A549 (cell line): ENCODE measurements around the gene TMEM255B. TPM values are rescaled to one million over a fixed set of nuclear protein-coding genes. Genes with fewer than 3 reads are reported as not detected.

Experiments
- ATAC-seq, 2 experiments: fragments of 200-7000 bp in 1 of 2; fragments of >200 bp in 1 of 2; cut with Nextera tagmentation in 1 of 2; cut with Tn5 transposase in 1 of 2; 3 replicates each; pipeline versions ENCODE4 v1.8.0 to v1.9.1; 2018 to 2020; ENCODE audit warnings: mild to moderate bottlenecking in 1 of 2, moderate library complexity in 1 of 2
- CTCF ChIA-PET: fragments of 300-600 bp; sonication (Branson Sonifier 250); formaldehyde crosslinking; extraction: SDS; loops from one replicate; lab custom pipeline; 2021; ENCODE audit warnings: antibody characterized with exemption, inconsistent platforms; lab: Yijun Ruan, JAX
- POLR2A ChIA-PET: fragments of 350-600 bp; formaldehyde crosslinking; extraction: SDS; loops from one replicate; lab custom pipeline; 2021; ENCODE audit warnings: antibody characterized with exemption, inconsistent platforms; lab: Yijun Ruan, JAX
- DNase-seq, 2 experiments: peaks; one replicate each; pipeline versions ENCODE4 v3.0.0 to v3.0.0-alpha.2; 2011 to 2016; ENCODE audit warnings: low read depth in 1 of 2, low spot score in 1 of 2
- FAIRE-seq: peaks from 2 replicates; lab custom pipeline; 2011; peaks lifted over from hg19 to GRCh38; lab: Jason Lieb, UNC
- H3K27ac ChIP-seq, 2 experiments: fragments of >200 bp; sonication (Bioruptor Twin); formaldehyde crosslinking; 3 replicates each; pipeline ENCODE4 v1.5.1; 2016 to 2017
- H3K4me1 ChIP-seq: fragments of >200 bp; sonication (Bioruptor Twin); formaldehyde crosslinking; 3 replicates; pipeline ENCODE4 v1.6.1; 2016
- H3K4me2 ChIP-seq: fragments of >200 bp; sonication (Bioruptor Twin); formaldehyde crosslinking; 3 replicates; pipeline ENCODE4 v1.6.1; 2016
- H3K4me3 ChIP-seq: fragments of >200 bp; sonication (Bioruptor Twin); formaldehyde crosslinking; 3 replicates; pipeline ENCODE4 v1.5.1; 2016
- H3K9me3 ChIP-seq: fragments of >200 bp; sonication (Bioruptor Twin); formaldehyde crosslinking; 3 replicates; pipeline ENCODE4 v1.6.1; 2016
- CBX2 ChIP-seq: fragments of 200-600 bp; sonication (generic); IDR thresholded peaks from 2 replicates; pipeline ENCODE4 v1.6.1; 2016; ENCODE audit warnings: low read depth, mild to moderate bottlenecking, borderline replicate concordance
- CBX8 ChIP-seq: fragments of 200-600 bp; sonication (generic); IDR thresholded peaks from 2 replicates; pipeline ENCODE4 v1.6.1; 2016
- CHD2 ChIP-seq: fragments of 150-350 bp; IDR thresholded peaks from 2 replicates; pipeline ENCODE4 v1.6.1; 2014; ENCODE audit warnings: low read length; ENCODE audit not compliant: partially characterized antibody
- CHD4 ChIP-seq: fragments of 200-600 bp; sonication (generic); IDR thresholded peaks from 2 replicates; pipeline ENCODE4 v1.6.1; 2016; ENCODE audit warnings: antibody characterized with exemption, mild to moderate bottlenecking, borderline replicate concordance
- FOSL2 ChIP-seq, 2 experiments: fragments of 450-650 bp in 1 of 2; fragments of >200 bp in 1 of 2; sonication (Bioruptor Twin) in 1 of 2; formaldehyde crosslinking; IDR thresholded peaks; 2 replicates each; pipeline versions ENCODE4 v1.5.0 to v1.6.1; 2016 to 2020; ENCODE audit warnings: mild to moderate bottlenecking in 1 of 2, moderate library complexity in 1 of 2
- FOXS1 ChIP-seq: fragments of 250-450 bp; sonication (Bioruptor Pico); IDR thresholded peaks from 2 replicates; pipeline ENCODE4 v1.5.0; 2020; ENCODE audit warnings: mild to moderate bottlenecking, moderate library complexity
- GATA3 ChIP-seq: IDR thresholded peaks from 2 replicates; pipeline ENCODE4 v1.6.1; 2012; ENCODE audit warnings: borderline replicate concordance
- JUN ChIP-seq, 2 experiments: fragments of >200 bp; sonication (Bioruptor Twin); formaldehyde crosslinking; IDR thresholded peaks; 2 replicates in 1 of 2; 3 replicates in 1 of 2; pipeline ENCODE4 v1.6.1; 2016 to 2017
- JUNB ChIP-seq: fragments of >200 bp; sonication (Bioruptor Twin); formaldehyde crosslinking; IDR thresholded peaks from 2 replicates; pipeline ENCODE4 v1.6.1; 2016
- KDM1A ChIP-seq: fragments of 200-600 bp; sonication (generic); IDR thresholded peaks from 2 replicates; pipeline ENCODE4 v1.6.1; 2016; ENCODE audit warnings: low read depth, mild to moderate bottlenecking
- MAX ChIP-seq: IDR thresholded peaks from 2 replicates; pipeline ENCODE4 v1.6.1; 2012
- NR3C1 ChIP-seq: fragments of >200 bp; sonication (Bioruptor Twin); formaldehyde crosslinking; IDR thresholded peaks from 3 replicates; pipeline ENCODE4 v1.6.1; 2017
- PHF8 ChIP-seq: fragments of 200-600 bp; sonication (generic); IDR thresholded peaks from 2 replicates; pipeline ENCODE4 v1.6.1; 2016; ENCODE audit warnings: low read depth, mild to moderate bottlenecking, antibody characterized with exemption, moderate library complexity, borderline replicate concordance
- POLR2AphosphoS2 ChIP-seq: conservative IDR thresholded peaks from 2 replicates; pipeline ENCODE4 v1.6.1; 2012; ENCODE audit warnings: low read length, improper control_type of control experiment, inconsistent platforms
- RAD21 ChIP-seq, 2 experiments: fragments of >200 bp in 1 of 2; sonication (Bioruptor Twin) in 1 of 2; formaldehyde crosslinking in 1 of 2; IDR thresholded peaks in 1 of 2; conservative IDR thresholded peaks in 1 of 2; 2 replicates in 1 of 2; 3 replicates in 1 of 2; pipeline ENCODE4 v1.6.1; 2012 to 2018; ENCODE audit warnings: inconsistent platforms in 1 of 2
- RFX5 ChIP-seq: fragments of 450-650 bp; IDR thresholded peaks from 2 replicates; pipeline ENCODE4 v1.7.1; 2014; ENCODE audit warnings: antibody characterized with exemption, mild to moderate bottlenecking, moderate library complexity
- RNF2 ChIP-seq: fragments of 200-600 bp; sonication (generic); IDR thresholded peaks from 2 replicates; pipeline ENCODE4 v1.6.1; 2016; ENCODE audit warnings: low read depth, mild to moderate bottlenecking, antibody characterized with exemption, moderate library complexity, borderline replicate concordance
- SMC3 ChIP-seq: fragments of >200 bp; sonication (Bioruptor Twin); formaldehyde crosslinking; IDR thresholded peaks from 3 replicates; pipeline ENCODE4 v1.6.1; 2018; ENCODE audit warnings: inconsistent platforms
- SREBF2 ChIP-seq: fragments of 450-650 bp; IDR thresholded peaks from 2 replicates; pipeline ENCODE4 v1.6.1; 2014; ENCODE audit warnings: mild to moderate bottlenecking, moderate library complexity
- ZFP36 ChIP-seq: fragments of 450-650 bp; IDR thresholded peaks from 2 replicates; pipeline ENCODE4 v1.6.1; 2014; ENCODE audit warnings: borderline replicate concordance; ENCODE audit not compliant: partially characterized antibody
- ZSCAN20 ChIP-seq: fragments of 250-450 bp; sonication (Bioruptor Pico); IDR thresholded peaks from 2 replicates; pipeline ENCODE4 v1.8.0; 2022; ENCODE audit warnings: mild to moderate bottlenecking, moderate library complexity
- WGBS: methylation state at CpG from one replicate; pipeline ENCODE4 v1.1.6; 2017; ENCODE audit errors: missing lambda C conversion rate; 5-methylcytosine and 5-hydroxymethylcytosine counted together
- polyA plus RNA-seq, 4 experiments: library from polyadenylated mRNA; depleted of rRNA in 3 of 4; stranded (reverse); fragments of >200 nt; fragmentation: RNase III in 1 of 4; extraction: RNeasy Plus Mini Kit Qiagen cat#74134 plus additional on column Dnase treatment in 1 of 4; gene quantifications; 2 replicates in 3 of 4; 3 replicates in 1 of 4; pipeline ENCODE4 v1.2.3, GENCODE V29; 2011 to 2017
- TF ChIP-seq, protein P1 (sequence below): IDR thresholded peaks from 2 replicates; pipeline ENCODE4 v1.6.1; 2012; ENCODE audit warnings: low read depth, borderline replicate concordance
- TF ChIP-seq, protein P2 (sequence below): fragments of 450-650 bp; IDR thresholded peaks from 2 replicates; pipeline ENCODE4 v1.6.1; 2014; ENCODE audit warnings: antibody characterized with exemption

Gene TMEM255B
- polyA plus RNA-seq, 2 of the 4 experiments (the other 2 are of a cell fraction) = 0.54 to 1.1 TPM

GRCh38 chr13:113820813-113821651 lies 62.0 kb downstream of the TMEM255B start:
- H3K9me3 ChIP-seq = no peaks in the 10 kb centered on the region
- H3K4me2 ChIP-seq = peak overlapping the region; percentile 63
- peak; percentile 71 to 85 for ATAC-seq
- 12% methylated on average over 16 of the region's 54 CpGs for WGBS
- DNase-seq = peak; percentile 40 to 69
- peaks cover 30% of the 10 kb centered on the region for H3K4me1 ChIP-seq
- CTCF ChIA-PET = interaction anchor here (0.6 to 1.3 kb wide), 2 partner anchors 33 to 405 kb away, joined by 3 read pairs; no protein-coding TSS in a partner anchor
- no peak overlapping the region for H3K4me3 ChIP-seq
- POLR2A ChIA-PET = interaction anchor here (2.8 kb wide), 1 partner anchor 16 kb away, joined by 10 read pairs; no protein-coding TSS in a partner anchor
- peak; percentile 15; the same call in 1 of the 2 replicates for TF ChIP-seq JUNB
- no peak for TF ChIP-seq CBX8
- TF ChIP-seq RAD21 (conservative IDR thresholded peaks at IDR 0.05 in 1 of 2, IDR thresholded peaks at IDR 0.05 in 1 of 2) = peak; percentile 24 to 40; a peak in 3 of 5 replicates
- TF ChIP-seq CBX2 = no peak
- TF ChIP-seq JUN (IDR thresholded peaks at IDR 0.05) = peak in 1 of 2 experiments; percentile 54; a peak in 2 of 5 replicates
- TF ChIP-seq MAX = peak; percentile 83
- TF ChIP-seq SMC3 = peak; percentile 36; the same call in 2 of the 3 replicates
- TF ChIP-seq, protein P1, sequence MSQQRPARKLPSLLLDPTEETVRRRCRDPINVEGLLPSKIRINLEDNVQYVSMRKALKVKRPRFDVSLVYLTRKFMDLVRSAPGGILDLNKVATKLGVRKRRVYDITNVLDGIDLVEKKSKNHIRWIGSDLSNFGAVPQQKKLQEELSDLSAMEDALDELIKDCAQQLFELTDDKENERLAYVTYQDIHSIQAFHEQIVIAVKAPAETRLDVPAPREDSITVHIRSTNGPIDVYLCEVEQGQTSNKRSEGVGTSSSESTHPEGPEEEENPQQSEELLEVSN = peak; percentile 47; the same call in 1 of the 2 replicates
- no peak for TF ChIP-seq RFX5
- TF ChIP-seq FOSL2 (IDR thresholded peaks at IDR 0.05) = no peak
- TF ChIP-seq FOSL2 (CRISPR knock-in tag; IDR thresholded peaks at IDR 0.05) = peak; percentile 58
- no peak for FAIRE-seq
- peak overlapping the region; percentile 76 to 92 for H3K27ac ChIP-seq

GRCh38 chr13:113821847-113822246 lies 62.8 kb downstream of the TMEM255B start:
- ChIA-PET POLR2A (interaction anchor here (2.8 kb wide), 1 partner anchor 16 kb away, joined by 10 read pairs; no protein-coding TSS in a partner anchor), CTCF (interaction anchor here (0.6 kb wide), 1 partner anchor 402 kb away, joined by 4 read pairs; no protein-coding TSS in a partner anchor)
- H3K9me3 ChIP-seq = no peaks in the 10 kb centered on the region
- no peak for TF ChIP-seq CBX8
- no peak for TF ChIP-seq CHD2
- TF ChIP-seq PHF8 = no peak
- TF ChIP-seq KDM1A = no peak
- TF ChIP-seq MAX = no peak
- no peak for TF ChIP-seq RNF2
- TF ChIP-seq CHD4 = no peak
- no peak for TF ChIP-seq GATA3
- TF ChIP-seq SREBF2 = no peak
- no peak for TF ChIP-seq NR3C1
- TF ChIP-seq SMC3 = no peak
- TF ChIP-seq POLR2AphosphoS2 = no peak
- TF ChIP-seq, protein P2, sequence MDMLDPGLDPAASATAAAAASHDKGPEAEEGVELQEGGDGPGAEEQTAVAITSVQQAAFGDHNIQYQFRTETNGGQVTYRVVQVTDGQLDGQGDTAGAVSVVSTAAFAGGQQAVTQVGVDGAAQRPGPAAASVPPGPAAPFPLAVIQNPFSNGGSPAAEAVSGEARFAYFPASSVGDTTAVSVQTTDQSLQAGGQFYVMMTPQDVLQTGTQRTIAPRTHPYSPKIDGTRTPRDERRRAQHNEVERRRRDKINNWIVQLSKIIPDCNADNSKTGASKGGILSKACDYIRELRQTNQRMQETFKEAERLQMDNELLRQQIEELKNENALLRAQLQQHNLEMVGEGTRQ = no peak
- no peak for TF ChIP-seq ZFP36
- TF ChIP-seq FOXS1 = no peak
- no peak for TF ChIP-seq ZSCAN20 (CRISPR knock-in tag)
- TF ChIP-seq CBX2 = no peak
- H3K4me1 ChIP-seq = peaks cover 30% of the 10 kb centered on the region
- FAIRE-seq (no peak), DNase-seq (no peak), ATAC-seq (no peak)
- 84% methylated on average over 3 of the region's 24 CpGs for WGBS
- H3K4me2 ChIP-seq = peak overlapping the region; percentile 63
- H3K4me3 ChIP-seq = no peak overlapping the region
- peak overlapping the region; percentile 76 to 92 for H3K27ac ChIP-seq
